Measurements from ENCODE around the gene RPS29.

The RPS29 gene

DNA sequence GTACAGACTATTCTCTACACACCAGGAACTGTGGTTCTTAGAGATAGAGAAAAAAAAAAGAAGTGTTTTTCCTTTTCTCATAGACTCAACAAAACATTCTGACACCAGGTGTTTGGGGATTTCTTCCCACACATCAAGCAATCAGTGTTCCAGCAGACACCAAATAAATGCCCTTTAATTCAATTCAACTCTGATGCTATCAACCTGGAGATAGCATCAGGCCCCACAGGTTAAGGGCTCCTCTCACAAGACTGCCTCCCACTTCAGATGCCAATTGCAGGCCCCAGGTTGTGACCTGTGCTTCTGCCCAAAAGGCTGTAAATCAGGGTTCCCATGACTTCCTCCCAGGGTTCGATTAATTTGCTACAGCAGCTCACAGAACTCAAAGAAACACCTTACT, 36.7 kb downstream of the RPS29 start:
- DNase-seq, result no peak

GRCh38 chr14:49546766-49547165, 39.4 kb downstream of the RPS29 start:
- DNase-seq, result no peak

GRCh38 chr14:49545716-49546115, 40.5 kb downstream of the RPS29 start:
- no peak for DNase-seq

GRCh38 chr14:49545071-49545470, 41.1 kb downstream of the RPS29 start:
- no peak for DNase-seq

GRCh38 chr14:49541049-49541448, 45.1 kb downstream of the RPS29 start:
- DNase-seq, result no peak

DNA sequence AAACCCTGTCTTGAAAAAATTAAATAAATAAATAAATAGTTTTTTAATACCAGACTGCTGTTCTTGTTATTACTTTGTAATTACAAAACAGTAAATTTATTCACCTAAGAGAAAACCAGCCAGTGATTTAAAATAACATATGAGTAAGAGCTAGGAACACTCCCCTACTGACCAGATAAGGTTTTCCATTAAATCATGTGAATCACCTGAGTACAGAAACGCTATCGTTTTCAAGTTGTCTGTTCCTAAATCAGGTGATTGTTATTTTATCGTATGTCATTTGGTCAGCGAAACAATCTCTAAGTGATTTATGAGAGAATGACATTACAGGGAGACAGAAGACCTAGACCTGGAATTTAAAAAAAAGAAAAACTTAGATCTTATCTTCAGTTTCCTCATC, 47.3 kb downstream of the RPS29 start:
- DNase-seq, result no peak

All from cortex of kidney (tissue), 1 donor.